Sigmoid colon (tissue), 4 donors: ENCODE results near the gene CCDC90B.

Experiments used
- EP300 ChIP-seq, 4 donors: sonication (generic); formaldehyde crosslinking; IDR thresholded peaks; one replicate each; pipeline ENCODE4 v1.6.1; 2017; ENCODE audit warnings: antibody characterized with exemption in 4 of 4
- POLR2A ChIP-seq, 2 donors: fragments of 450-650 bp; IDR thresholded peaks; one replicate each; pipeline ENCODE4 v1.6.1; 2016; ENCODE audit warnings: antibody characterized with exemption in 2 of 2, mild to moderate bottlenecking in 2 of 2, moderate library complexity in 2 of 2

DNA sequence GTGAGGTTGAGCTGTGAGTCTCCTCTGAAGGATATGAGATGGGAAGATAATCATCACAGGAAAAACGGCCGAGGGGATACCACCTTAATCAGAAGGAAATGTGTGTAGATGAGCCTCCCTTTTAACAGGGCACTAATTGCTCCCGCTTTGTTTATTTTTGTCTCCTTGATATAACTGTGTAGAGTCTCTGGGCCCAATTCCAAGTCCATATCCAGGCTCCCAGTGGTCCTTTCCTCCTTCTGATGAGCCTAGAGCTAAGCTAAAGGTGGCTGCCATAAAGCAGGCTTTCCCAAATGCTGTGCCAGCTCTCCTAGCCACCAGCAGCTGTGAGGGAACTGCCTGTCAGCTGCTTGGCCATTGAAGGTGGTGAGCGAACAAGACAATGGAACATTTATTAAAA, 17.1 kb upstream of the CCDC90B start:
- TF ChIP-seq POLR2A (IDR thresholded peaks at IDR 0.05), result no peak
- no peak for TF ChIP-seq EP300 (IDR thresholded peaks at IDR 0.05)
